Measurements from ENCODE around the gene ANKRD13A.

DNA sequence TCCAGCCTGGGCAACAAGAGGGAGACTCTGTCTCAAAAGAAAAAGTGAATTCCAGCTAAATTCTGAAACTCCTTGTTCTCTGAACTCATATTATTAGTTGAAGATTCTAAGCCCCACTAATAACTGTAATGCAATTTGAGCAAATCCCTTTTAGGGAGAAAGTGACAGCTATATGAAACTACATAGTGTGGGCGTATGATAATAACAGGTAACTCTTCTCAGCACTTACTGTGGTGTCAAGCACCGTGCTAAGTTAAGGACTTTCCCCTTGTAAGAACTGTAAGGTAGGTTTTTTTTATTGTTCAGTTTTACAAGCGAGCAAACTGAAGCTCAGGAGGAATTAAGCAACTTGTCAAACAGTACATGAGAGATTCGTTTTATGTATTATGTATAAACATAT is 5.4 kb downstream of the ANKRD13A start:
- TF ChIP-seq EZH2phosphoT487 (IDR thresholded peaks at IDR 0.05; ENCODE audit: insufficient read depth, low read depth), result no peak
- TF ChIP-seq EZH2 (IDR thresholded peaks at IDR 0.05; ENCODE audit: insufficient read depth, poor library complexity, severe bottlenecking), result no peak
